H54 (cell line): ENCODE data around the gene BUB1B.

ENCODE experiments used
- DNase-seq: peaks from one replicate; pipeline ENCODE4 v3.0.0; 2011; ENCODE audit warnings: low spot score, mixed read lengths; ENCODE audit not compliant: insufficient read length
- FAIRE-seq: peaks from 3 replicates; lab custom pipeline; 2011; peaks lifted over from hg19 to GRCh38; lab: Jason Lieb, UNC
- POLR2A ChIP-seq: IDR thresholded peaks from 2 replicates; pipeline ENCODE4 v1.6.1; 2011; ENCODE audit warnings: low read depth, mild to moderate bottlenecking, low read length

The BUB1B gene

GRCh38 chr15:40248006-40248783 is 87.3 kb downstream of the BUB1B start:
- no peak for DNase-seq
- FAIRE-seq = no peak
- no peak for TF ChIP-seq POLR2A

DNA sequence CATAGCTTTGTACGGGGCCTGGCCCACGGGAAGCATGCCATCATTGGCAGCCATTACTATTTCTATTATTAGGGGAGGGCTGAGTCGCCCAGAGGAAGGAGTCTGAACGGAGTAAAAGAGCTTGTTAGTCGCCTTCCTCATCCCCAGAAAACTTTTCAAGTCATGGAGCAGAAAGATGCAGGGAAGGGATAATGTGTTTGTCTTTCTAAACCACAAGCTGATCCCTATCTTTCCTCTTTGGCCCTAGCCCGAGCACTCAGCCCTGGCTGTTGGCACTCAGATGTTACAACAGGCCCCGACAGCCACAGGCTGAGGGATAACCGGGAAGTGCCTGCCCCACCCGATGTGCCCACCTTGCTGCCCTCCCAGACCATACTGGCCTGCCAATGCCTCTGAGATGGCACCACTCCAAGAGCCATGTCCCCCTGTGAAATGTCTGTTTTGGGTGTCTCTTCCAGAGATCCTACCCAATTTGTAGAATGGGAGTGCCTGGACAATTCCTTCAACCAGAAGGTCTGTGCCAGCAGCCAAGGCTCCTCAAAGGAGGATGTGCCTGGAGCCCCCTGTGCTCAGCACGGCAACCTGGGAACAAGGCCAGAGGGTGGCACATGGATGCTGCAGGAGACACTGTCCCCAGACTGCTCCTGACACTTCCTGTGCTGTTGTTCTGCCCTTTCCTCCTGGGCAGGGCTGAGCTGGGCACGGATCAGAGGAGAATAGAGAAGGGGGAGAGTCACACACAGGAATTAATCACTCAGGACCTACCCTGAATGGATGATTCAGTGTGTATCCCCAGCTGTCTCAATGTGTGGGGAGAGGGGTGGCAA is 88.8 kb downstream of the BUB1B start:
- no peak for FAIRE-seq
- 0 out of 2 replicates have a peak, but pooled peaks have one; percentile 8 for TF ChIP-seq POLR2A
- DNase-seq = peak; percentile 72

DNA sequence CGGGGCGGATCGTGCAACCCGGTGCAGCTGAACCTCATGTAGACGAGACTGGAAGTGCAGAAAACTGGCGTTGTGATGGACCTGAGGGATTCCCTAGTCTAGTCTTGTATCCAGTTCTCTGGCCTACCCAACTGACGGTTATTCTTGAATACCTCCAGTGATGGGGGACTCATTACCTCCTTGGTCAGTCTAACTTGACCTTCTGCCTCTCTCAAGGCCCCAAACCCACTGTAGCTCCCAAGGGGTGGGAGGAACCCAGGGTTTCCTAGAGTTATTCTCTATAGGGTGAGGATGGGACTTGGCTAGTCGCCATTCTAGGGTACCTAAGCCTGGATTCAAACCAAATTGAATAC is 89.4 kb downstream of the BUB1B start:
- TF ChIP-seq POLR2A = no peak
- DNase-seq = no peak
- no peak for FAIRE-seq

GRCh38 chr15:40250771-40251483 is 90.1 kb downstream of the BUB1B start:
- no peak for TF ChIP-seq POLR2A
- DNase-seq (no peak), FAIRE-seq (no peak)

DNA sequence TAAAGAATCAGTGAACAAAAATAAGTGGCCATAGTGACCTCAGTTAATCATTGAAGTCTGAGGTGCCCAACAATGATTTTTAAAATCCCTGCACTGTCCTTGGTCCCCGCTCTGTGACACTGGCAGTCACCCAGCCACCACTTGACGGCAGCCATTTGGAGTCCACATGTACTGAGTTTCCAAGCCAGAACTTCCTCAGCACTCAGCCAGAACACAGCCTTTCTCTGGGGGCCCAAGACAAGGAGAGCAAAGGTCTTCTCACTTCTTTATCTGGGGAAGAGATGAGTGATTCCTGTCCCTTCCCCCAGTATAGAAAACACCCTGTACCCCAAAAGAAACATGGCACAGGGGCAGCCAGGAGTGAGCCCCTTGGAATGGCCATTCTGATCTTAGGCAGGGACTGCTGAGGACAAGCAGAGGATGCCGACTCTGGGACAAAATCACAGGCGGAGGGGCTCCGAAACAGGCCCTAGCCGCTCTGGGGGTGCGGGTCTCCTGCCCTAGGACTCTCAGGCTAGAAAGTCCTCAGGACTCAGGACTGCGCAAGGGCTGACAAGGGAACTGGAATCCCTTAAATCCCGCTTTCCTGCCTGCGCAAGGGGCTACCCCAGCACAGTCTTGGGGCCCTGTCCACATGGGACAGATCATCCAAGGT is 90.7 kb downstream of the BUB1B start:
- TF ChIP-seq POLR2A = no peak
- DNase-seq (no peak), FAIRE-seq (no peak)

DNA sequence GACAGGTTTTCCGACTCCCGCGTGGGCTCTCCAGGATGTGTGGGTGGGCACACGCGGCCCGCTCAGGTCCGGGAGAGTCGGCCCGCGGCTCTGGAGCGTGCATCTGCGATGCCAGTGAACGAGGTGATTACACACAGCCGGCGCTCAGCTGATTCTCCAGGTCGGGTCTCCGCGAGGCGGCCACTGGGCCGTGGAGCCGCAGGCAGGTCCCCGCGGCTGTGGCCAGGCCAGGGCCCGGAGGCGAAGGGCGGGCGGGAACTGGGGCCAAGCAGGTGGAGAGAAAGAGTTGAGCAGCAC is 91.2 kb downstream of the BUB1B start:
- FAIRE-seq = no peak
- TF ChIP-seq POLR2A = no peak

DNA sequence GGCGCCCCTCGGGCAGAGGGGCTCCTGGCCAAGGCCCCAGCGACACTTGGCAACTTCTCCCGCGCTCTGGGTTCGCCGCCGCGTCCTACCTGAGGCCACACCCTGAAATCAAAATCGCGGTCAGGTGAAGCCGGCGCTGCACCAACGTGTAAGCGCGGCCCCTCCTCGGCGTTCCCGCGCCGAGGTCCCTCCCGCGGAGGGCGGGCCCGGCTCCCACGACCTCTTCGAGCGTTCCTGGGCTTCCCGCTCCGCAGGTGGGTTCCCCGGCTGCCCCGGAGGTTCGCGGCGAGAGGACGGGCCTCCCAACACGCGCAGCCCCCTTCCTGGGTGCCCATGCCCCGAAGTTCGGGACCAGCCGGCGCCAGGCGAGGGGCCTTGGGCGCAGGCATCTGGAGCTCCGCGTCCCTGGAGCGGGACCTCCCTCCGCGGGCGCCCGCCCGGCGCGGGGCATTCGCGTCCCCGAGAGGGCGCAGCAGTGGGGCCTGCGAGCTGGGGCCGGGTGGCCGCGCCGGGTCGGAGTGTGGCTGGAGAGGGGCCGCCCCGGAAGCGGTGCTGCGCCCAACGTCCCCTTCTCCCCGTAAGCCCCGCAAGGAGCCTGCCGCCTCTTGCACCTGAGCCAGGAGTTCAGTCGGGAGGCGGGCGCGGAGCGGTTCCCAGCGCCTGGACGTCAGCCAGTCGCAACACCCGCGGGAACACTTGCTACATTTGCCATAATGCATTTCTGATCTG is 91.7 kb downstream of the BUB1B start:
- TF ChIP-seq POLR2A = no peak
- no peak for FAIRE-seq
- no peak for DNase-seq

More for the DNA sequence above, 91.2 kb downstream of the BUB1B start:
- DNase-seq = no peak

DNA sequence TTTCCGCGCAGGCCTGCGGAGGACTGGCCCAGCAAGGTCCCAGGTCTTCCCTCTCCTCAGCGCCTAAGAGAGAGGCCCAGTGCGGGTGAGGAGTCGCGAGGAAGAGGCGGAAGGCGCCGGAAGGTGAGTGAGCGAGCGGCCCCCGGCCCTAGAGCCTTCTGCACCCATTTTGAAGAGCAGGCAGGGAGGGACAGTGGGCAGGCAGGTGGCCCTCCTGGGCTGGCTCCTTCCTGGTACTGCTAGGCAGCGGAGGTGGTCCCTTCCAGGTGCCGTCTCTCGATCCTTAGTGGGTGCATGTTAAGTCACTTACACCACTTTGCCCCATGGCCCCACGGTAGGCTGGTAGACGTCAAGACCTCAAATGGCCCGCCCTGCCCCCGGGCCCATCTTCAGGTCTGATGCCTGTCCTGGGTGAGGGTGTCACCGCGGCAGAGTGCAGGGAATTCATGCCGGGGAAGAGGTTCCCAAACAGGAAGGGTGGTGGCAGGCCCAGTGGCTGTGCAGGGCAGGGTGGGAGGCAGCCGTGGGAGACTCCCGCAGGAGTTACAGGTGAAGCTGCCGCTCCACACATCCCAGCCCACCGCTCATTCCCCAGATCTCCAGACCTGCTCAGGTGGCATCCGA is 92.4 kb downstream of the BUB1B start:
- no peak for TF ChIP-seq POLR2A
- DNase-seq = no peak
- no peak for FAIRE-seq

- DNase-seq = no peak
- TF ChIP-seq POLR2A = no peak
- no peak for FAIRE-seq
Observed at GRCh38 chr15:40254452-40254851, 93.6 kb downstream of the BUB1B start.

DNA sequence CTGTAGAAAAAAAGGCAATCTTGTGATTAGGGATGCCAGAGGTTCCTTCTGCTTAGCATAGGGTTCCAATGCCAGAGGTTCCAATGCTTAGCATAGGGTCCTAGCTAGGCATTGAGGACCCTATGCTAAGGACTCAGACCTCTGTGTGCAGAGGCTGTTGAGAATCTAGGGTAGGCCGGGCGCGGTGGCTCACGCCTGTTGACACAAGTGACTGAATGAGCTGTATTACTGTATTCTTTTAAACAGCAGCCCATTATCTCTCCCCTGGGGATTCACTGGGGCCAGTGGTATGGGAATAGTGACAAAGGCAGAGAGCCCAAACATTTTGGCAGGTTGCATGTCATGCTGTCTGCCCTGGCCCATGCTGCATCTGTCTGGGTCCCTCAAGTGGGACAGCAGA is 94.2 kb downstream of the BUB1B start:
- FAIRE-seq (no peak), DNase-seq (no peak)
- no peak for TF ChIP-seq POLR2A

- FAIRE-seq (no peak), DNase-seq (no peak)
- TF ChIP-seq POLR2A = no peak
Observed at GRCh38 chr15:40256638-40257235, 95.9 kb downstream of the BUB1B start.

GRCh38 chr15:40257656-40258450 is 97.0 kb downstream of the BUB1B start:
- TF ChIP-seq POLR2A = no peak
- FAIRE-seq = no peak
- no peak for DNase-seq
